ENCODE results near the gene HGFAC.

HGFAC gene

GRCh38 chr4:3469386-3470243 is 27.8 kb downstream of the HGFAC start:
- intact Hi-C loops (cut with DNase I) = no loop called here
- DNase-seq = peak in 5 of 10 donors; percentile 3 to 69 (median 39)

DNA sequence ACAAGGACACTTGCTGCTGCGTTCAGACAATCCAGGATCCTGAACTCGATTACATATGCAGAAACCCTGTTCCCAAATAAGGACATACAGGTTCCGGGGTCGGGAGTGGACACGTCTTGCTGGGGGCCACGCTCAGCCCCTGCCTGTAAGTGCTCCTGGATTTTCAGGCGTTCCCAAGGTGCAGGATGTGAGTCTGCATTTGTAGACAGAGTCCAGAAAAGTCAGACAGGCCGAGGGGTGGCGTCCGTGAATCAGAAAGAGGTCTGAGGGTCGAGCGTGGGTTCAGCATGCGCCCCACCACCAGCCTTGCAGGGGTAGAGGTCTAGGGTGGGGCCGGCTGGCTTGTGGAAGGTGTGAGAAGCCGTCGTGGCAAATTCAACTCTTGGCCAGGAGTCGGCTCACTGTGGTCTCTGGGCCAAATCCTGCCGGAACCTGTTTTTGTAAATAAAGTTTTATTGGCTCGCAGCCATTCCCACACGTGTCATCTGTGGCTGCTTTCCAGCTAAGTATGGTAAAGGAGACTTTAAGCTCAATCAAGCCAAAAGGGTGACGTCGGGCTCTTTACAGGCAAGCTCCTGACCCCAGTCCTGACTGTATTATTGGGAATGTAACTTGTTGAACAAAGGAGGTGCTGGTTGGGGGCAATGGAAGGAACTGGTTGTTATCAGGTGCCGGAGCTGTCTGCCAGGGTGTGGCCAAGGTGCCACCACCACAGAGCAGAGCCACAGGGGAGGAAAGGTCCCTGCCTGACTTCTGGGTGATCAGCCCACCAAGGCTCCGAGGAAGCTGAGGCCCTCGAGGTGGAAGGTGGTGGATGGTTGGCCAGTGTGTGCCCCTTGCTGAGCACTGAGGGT is 28.7 kb downstream of the HGFAC start:
- peak in 4 of 10 donors; percentile 15 to 80 (median 64) for DNase-seq

DNA sequence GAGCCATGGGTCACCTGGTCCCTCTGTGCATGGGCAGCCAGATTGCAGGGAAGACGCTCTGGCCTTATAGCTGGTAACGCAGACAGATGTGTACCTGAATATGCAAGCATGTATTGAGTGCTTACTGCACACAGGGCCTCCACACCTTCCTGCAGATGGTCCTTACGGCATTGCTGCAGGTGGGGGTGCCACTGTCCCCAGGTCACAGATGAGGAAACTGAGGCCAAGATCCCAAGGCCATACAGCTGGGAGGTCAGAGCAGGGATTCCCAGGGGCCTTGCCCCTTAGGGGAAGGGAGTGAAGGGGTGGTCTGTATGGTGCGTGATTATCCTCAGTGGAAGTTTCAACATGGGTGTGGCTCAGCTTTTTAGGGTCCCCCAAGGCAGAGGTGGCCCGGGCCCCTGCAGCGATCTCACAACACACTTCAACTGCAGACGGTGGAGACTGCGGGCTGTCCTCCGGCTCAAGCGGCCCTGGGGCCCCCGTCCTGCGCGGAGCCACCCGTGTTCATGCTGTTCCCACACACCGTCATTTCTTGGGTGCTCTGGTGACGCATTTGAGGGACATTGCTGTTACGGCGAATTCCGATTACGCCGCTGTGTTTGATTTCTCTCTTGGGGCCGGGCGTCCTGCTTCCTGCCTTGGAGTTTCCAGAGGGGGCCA is 29.5 kb downstream of the HGFAC start:
- peak in 4 of 10 donors; percentile 16 to 84 (median 68) for DNase-seq
- intact Hi-C loops (cut with DNase I) = no loop called here

More for the DNA sequence above, 28.7 kb downstream of the HGFAC start:
- intact Hi-C loops (cut with DNase I) = no loop called here

- intact Hi-C loops (cut with DNase I) = no loop called here
- DNase-seq = peak in 4 of 10 donors; percentile 2 to 71 (median 48)
These were observed 30.1 kb downstream of the HGFAC start for GRCh38 chr4:3471886-3472285.

- intact Hi-C loops (cut with DNase I) = no loop called here
- peak in 5 of 10 donors; percentile 2 to 81 (median 69) for DNase-seq
These were observed 30.8 kb downstream of the HGFAC start for GRCh38 chr4:3472411-3473141.

DNA sequence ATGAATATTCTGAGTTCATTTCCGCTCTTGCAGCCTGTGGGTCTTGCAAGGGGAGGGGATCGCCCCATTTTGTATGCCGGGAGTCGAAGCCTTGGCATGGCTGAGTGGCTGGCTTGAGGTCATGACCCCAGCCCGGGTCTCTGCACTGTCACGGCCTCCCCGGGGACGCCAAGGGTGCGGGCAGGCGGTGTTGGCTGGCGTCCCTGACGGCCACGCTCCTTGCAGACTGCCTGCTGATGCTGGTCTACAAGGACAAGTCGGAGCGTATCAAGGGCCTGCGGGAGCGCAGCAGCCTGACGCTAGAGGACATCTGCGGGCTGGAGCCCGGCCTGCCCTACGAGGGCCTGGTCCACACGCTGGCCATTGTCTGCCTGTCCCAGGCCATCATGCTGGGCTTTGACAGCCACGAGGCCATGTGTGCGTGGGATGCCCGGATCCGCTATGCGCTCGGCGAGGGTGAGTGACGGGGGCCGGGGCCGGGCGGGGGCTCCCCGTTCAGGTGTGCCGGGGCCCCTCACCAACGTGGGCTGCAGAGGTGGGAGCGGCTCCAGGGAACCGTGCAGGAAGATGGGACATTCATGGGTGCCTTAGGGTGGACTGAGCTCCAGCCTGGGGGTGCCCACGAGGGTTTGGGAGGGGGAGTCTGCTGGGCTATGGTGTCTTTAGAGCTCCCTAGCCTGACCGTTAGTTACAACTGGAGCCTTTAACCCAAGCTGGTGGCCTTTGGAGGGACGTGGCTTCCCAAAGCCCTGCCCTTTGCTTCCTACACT is 31.6 kb downstream of the HGFAC start:
- intact Hi-C loops (cut with DNase I) = no loop called here
- DNase-seq = peak in 5 of 10 donors; percentile 5 to 83 (median 59)

DNA sequence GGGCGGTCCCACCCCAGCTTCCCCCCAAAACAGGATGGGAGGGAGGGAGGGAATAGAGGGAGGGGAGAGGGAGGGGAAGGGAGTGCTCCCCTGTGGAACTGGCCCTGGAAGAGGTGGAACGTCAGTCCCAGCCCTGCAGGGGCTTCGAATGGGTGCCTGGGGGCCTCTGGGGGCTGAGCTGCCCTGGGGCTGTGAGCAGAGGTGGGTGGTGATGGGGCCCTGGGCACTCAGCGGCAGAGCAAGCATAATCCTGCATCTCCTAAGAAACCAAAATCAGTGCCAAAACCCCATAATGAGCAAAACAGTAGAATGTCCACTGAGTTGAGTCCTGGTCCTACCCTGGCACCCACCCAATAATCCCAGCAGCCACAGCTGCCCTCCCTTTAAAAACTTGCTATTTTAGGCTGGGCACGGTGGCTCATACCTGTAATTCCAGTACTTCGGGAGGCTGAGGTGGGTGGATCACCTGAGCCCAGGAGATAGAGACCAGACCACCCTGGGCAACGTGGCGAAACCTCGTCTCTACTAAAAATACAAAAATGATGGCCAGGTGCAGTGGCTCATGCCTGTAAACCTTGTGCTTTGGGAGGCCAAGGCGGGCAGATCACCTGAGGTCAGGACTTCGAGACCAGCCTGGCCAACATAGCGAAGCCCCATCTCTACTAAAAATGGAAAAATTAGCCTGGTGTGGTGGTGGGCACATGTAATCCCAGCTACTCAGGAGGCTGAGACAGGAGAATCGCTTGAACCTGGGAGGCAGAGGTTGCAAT is 32.4 kb downstream of the HGFAC start:
- intact Hi-C loops (cut with DNase I) = no loop called here
- peak in 4 of 10 donors; percentile 4 to 62 (median 43) for DNase-seq

DNA sequence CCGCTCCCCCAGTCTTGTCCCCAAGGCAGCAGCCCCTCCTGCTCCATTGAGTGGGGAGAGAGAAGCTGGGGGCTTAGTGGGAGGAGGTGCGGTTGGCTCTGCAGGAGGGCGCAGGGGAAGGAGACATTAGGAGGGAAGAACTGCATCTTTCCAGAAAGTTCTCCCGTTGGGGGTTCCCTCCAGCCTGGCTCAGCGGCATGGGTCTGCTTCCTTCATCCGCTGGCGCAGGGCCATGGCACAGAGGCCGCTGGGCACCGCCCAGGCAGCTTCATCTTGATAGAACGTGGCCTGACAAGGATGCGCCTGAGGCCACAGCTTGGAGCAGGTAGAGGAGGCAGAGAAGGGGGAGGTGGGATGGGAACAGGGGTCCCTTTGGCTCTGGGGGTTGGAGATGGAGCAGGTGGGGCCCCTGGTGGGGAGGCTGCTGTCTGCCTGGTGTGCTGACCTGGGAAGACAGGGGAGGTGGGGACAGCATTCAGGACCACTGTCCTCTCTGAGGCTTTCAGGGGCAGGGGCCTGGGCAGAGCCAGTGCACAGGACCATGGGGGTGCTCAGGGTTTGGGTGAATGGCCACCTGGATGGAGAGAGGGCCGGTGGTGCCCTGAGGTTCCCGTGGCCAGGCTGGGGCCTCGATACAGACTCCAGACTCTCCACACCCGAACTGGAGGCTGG is 33.4 kb downstream of the HGFAC start:
- intact Hi-C loops (cut with DNase I) = no loop called here
- DNase-seq = peak in 5 of 10 donors; percentile 3 to 72 (median 54)

DNA sequence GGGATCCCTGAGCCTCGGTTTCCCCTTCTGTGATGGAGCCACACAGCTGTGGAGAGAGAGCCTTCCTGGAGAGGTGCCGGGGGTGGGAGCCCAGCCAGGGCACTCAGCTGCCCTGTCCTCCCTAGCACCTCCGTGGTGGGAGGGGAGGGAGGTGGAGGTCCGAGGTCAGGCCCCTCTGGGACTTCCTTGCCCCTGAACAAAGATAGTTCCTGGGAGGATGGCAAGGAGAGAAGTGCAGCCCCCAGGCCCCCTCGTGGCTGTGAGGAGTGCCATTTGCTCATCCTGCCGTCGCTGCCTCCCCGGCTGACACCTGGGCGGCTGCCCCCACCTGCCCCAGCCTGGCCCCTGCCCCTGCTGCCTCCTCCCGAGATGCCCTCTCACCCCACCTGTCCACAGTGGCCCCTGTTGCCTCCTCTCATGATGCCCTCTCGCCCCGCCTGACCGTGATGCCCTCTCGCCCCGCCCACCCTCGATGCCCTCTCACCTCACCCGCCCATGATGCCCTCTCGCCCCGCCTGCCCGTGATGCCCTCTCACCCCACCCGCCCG is 34.0 kb downstream of the HGFAC start:
- intact Hi-C loops (cut with DNase I) = no loop called here
- peak in 4 of 10 donors; percentile 4 to 66 (median 40) for DNase-seq

GRCh38 chr4:3476341-3476747 is 34.6 kb downstream of the HGFAC start:
- intact Hi-C loops (cut with DNase I) = no loop called here
- peak in 5 of 10 donors; percentile 4 to 81 (median 61) for DNase-seq

- DNase-seq = peak in 4 of 10 donors; percentile 5 to 77 (median 73)
- intact Hi-C loops (cut with DNase I) = no loop called here
These were observed 35.4 kb downstream of the HGFAC start for GRCh38 chr4:3476936-3477749.

DNA sequence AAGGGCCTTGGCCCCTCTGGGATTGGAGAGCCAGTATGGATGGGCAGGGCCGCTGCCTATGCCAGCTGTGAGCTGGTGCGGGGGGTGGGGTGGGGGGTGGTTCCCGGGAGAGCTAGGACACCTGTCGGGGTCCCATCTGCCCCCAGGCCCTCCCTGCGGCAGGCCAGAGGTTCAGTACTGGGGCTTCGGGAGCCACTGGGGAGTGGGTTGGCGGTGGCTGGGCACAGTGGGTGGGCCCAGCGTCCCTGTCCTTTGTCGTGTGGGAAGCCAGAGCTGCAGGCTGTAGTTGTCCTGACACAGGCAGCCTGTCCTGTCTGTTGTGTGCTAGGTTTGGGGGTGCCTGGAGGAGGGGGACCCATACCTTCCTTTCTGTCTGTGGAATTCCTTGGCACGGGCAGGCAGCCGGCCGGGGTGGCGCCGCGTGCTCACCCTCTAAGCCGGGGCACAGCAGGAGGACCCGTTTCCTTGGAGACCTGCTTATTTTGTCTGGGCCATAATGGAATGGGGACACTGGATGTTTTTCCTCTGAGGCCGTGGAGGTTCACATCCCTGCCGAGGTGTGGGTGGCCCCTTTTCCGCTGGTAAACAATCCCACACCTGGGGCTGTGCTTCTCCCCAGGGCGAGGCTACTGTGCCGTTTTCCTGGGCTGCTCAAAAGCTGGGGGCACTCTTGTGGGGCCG is 36.1 kb downstream of the HGFAC start:
- peak in 3 of 10 donors; percentile 44 to 76 (median 49) for DNase-seq
- intact Hi-C loops (cut with DNase I) = no loop called here

DNA sequence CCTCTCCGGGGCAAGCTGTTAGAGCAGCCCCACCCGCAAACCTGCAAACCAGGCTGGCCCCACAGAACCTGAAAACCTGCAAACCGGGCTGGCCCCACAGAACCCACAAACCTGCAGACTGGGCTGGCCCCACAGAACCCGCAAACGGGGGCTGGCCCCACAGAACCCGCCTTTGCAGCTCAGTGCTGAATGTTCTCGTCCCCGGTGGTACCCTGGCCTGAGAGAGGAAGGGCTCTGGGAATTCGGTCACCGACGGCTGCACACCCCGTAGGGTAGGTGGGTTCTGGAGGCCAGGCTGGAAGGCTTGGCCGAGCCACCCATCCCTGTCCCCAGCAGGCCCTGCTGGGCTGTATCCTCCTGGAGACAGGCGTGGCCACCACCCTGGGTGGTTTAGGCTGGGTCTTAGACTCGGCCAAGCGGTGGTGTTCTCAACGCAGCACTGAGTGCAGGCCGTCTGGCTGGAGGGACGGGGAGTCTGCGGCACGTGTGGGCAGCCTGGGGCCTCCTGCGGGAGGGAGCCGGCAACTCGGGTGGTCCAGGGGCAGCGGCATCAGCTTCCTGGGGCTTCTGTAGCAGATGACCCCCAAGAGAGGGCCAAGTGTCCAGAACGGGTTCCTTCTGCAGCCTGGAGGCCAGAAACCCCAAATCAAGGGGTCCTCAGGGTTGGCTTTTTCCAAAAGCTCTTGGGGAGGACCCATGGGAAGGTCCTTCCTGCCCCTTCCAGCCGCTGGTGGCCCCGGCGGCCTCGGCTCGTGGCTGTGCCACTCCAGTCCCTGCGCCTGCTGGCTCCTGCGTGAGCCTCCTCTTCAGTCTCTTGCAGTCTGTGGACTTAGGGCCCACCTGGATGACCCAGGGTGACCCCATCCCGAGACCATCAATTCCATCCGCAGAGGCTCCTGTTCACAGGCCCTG is 36.9 kb downstream of the HGFAC start:
- intact Hi-C loops (cut with DNase I) = no loop called here
- peak in 3 of 10 donors; percentile 64 to 78 (median 78) for DNase-seq

- DNase-seq = peak in 2 of 10 donors; percentile 64 to 82
- intact Hi-C loops (cut with DNase I) = loop anchor here (2.0 kb wide), 1 partner anchor 133 kb away; no protein-coding TSS in a partner anchor
These were observed 37.8 kb downstream of the HGFAC start for GRCh38 chr4:3479358-3480101.

Data from posterior cingulate gyrus (tissue), 11 donors.